GM23338 (cell line): ENCODE measurements around the gene ZNF219. TPM values are rescaled to one million over a fixed set of nuclear protein-coding genes. Genes with fewer than 3 reads are reported as not detected.

ENCODE experiments used
- ATAC-seq: fragments of 200-7000 bp; cut with Tn5 transposase; 3 replicates; pipeline ENCODE4 v1.9.1; 2020
- DNase-seq: peaks from one replicate; pipeline ENCODE4 v3.0.0-alpha.2; 2015; ENCODE audit warnings: low spot score
- H2AFZ ChIP-seq: fragments of 200-600 bp; sonication (generic); 2 replicates; pipeline ENCODE4 v1.8.0; 2016; ENCODE audit warnings: antibody characterized with exemption, mild to moderate bottlenecking, moderate library complexity
- H3F3A ChIP-seq: fragments of 200-600 bp; sonication (generic); replicated peaks from 2 replicates; pipeline ENCODE4 v1.8.0; 2017; ENCODE audit warnings: antibody characterized with exemption, mixed run types, low read depth
- H3K27ac ChIP-seq: fragments of 200-600 bp; sonication (generic); 2 replicates; pipeline ENCODE4 v1.6.1; 2016; ENCODE audit warnings: low read depth
- H3K27me3 ChIP-seq: fragments of 200-600 bp; sonication (generic); 2 replicates; pipeline ENCODE4 v1.8.0; 2016; ENCODE audit warnings: mild to moderate bottlenecking, mixed run types, moderate library complexity; ENCODE audit not compliant: insufficient read depth
- H3K36me3 ChIP-seq: fragments of 200-600 bp; sonication (generic); 2 replicates; pipeline ENCODE4 v1.8.0; 2016; ENCODE audit warnings: mild to moderate bottlenecking; ENCODE audit not compliant: insufficient read depth
- H3K4me1 ChIP-seq: fragments of 200-600 bp; sonication (generic); 2 replicates; pipeline ENCODE4 v1.8.0; 2016; ENCODE audit warnings: mild to moderate bottlenecking, moderate library complexity; ENCODE audit not compliant: insufficient read depth
- H3K4me2 ChIP-seq: fragments of 200-600 bp; sonication (generic); 2 replicates; pipeline ENCODE4 v1.7.1; 2017; ENCODE audit warnings: mixed run types
- H3K4me3 ChIP-seq: fragments of 200-600 bp; sonication (generic); 2 replicates; pipeline ENCODE4 v1.6.1; 2016; ENCODE audit warnings: mixed run types
- H3K79me2 ChIP-seq: fragments of 200-600 bp; sonication (generic); replicated peaks from 2 replicates; pipeline ENCODE4 v1.8.0; 2017; ENCODE audit warnings: mild to moderate bottlenecking; ENCODE audit not compliant: insufficient read depth
- H3K9me2 ChIP-seq: fragments of 200-600 bp; sonication (generic); 2 replicates; pipeline ENCODE4 v1.8.0; 2017; ENCODE audit not compliant: insufficient read depth
- H4K20me1 ChIP-seq: fragments of 200-600 bp; sonication (generic); replicated peaks from 2 replicates; pipeline ENCODE4 v1.8.0; 2017; ENCODE audit warnings: mild to moderate bottlenecking; ENCODE audit not compliant: insufficient read depth
- H3K27ac Mint-ChIP-seq: 2 replicates; pipeline ENCODE4 v1.8.0; 2020; ENCODE audit warnings: inconsistent platforms, mild to moderate bottlenecking, moderate library complexity, mixed read lengths
- H3K27me3 Mint-ChIP-seq: 3 replicates; pipeline ENCODE4 v1.8.0; 2022; ENCODE audit warnings: low read depth, mild to moderate bottlenecking, moderate library complexity, mixed read lengths, inconsistent platforms; ENCODE audit not compliant: insufficient read depth, poor library complexity
- H3K36me3 Mint-ChIP-seq: 3 replicates; pipeline ENCODE4 v1.8.0; 2021; ENCODE audit warnings: low read depth, mild to moderate bottlenecking, inconsistent platforms, moderate library complexity, mixed read lengths
- H3K4me1 Mint-ChIP-seq: 3 replicates; pipeline ENCODE4 v1.8.0; 2020; ENCODE audit warnings: mild to moderate bottlenecking, inconsistent platforms, mixed read lengths
- H3K4me3 Mint-ChIP-seq: 3 replicates; pipeline ENCODE4 v1.8.0; 2021; ENCODE audit warnings: moderate library complexity, mild to moderate bottlenecking, inconsistent platforms, mixed read lengths
- H3K9me3 Mint-ChIP-seq: 3 replicates; pipeline ENCODE4 v1.8.0; 2020; ENCODE audit warnings: moderate library complexity, mild to moderate bottlenecking, inconsistent platforms, mixed read lengths
- CREB1 ChIP-seq: fragments of 250-450 bp; sonication (Bioruptor Pico); IDR thresholded peaks from 2 replicates; pipeline ENCODE4 v1.5.0; 2020; ENCODE audit warnings: low read depth, mild to moderate bottlenecking, moderate library complexity
- EZH2 ChIP-seq: fragments of 200-600 bp; sonication (generic); IDR thresholded peaks from one replicate; pipeline ENCODE4 v1.8.0; 2017; ENCODE audit warnings: antibody characterized with exemption, mild to moderate bottlenecking, low read depth; ENCODE audit not compliant: unreplicated experiment
- JUNB ChIP-seq: IDR thresholded peaks from one replicate; pipeline ENCODE4 v1.6.1; 2016; ENCODE audit warnings: antibody characterized with exemption; ENCODE audit not compliant: unreplicated experiment
- NANOG ChIP-seq: IDR thresholded peaks from 2 replicates; pipeline ENCODE4 v1.6.1; 2016; ENCODE audit warnings: antibody characterized with exemption, borderline replicate concordance
- POLR2AphosphoS5 ChIP-seq: IDR thresholded peaks from 2 replicates; pipeline ENCODE4 v1.6.1; 2016; ENCODE audit warnings: antibody characterized with exemption, low read depth
- STAT1 ChIP-seq: IDR thresholded peaks from one replicate; pipeline ENCODE4 v1.6.1; 2016; ENCODE audit warnings: antibody characterized with exemption; ENCODE audit not compliant: unreplicated experiment
- ZNF331 ChIP-seq: fragments of 250-450 bp; sonication (Bioruptor Pico); IDR thresholded peaks from 2 replicates; pipeline ENCODE4 v1.5.0; 2020; ENCODE audit warnings: low read depth, mild to moderate bottlenecking, moderate library complexity
- polyA plus RNA-seq: library from polyadenylated mRNA; unstranded; fragments of >200 nt; fragmentation: Nextera tagmentation; extraction: Ambion mirVana; gene quantifications from 2 replicates; pipeline ENCODE4 v1.2.1, GENCODE V29; 2016
- total RNA-seq: library from RNA; depleted of rRNA; stranded (reverse); fragments of >200 nt; shearing (Covaris generic); gene quantifications from 2 replicates; pipeline ENCODE4 v1.2.3, GENCODE V29; 2014
- TF ChIP-seq, protein P1 (sequence below): IDR thresholded peaks from one replicate; pipeline ENCODE4 v1.6.1; 2018; ENCODE audit warnings: antibody characterized with exemption; ENCODE audit not compliant: unreplicated experiment
- TF ChIP-seq, protein P2 (sequence below), 2 experiments: fragments of 200-600 bp in 1 of 2; sonication (generic) in 1 of 2; conservative IDR thresholded peaks; 2 replicates each; pipeline versions ENCODE4 v1.5.1 to v1.6.1; 2016 to 2017; ENCODE audit warnings: antibody characterized with exemption in 2 of 2, low read depth in 2 of 2, mild to moderate bottlenecking in 2 of 2, moderate library complexity in 1 of 2
- TF ChIP-seq, protein P3 (sequence below): IDR thresholded peaks from 2 replicates; pipeline ENCODE4 v1.6.1; 2016; ENCODE audit warnings: antibody characterized with exemption

The ZNF219 gene
- total and polyA plus RNA-seq, 2 experiments from 2014 or later = 37.7 to 153 TPM

DNA sequence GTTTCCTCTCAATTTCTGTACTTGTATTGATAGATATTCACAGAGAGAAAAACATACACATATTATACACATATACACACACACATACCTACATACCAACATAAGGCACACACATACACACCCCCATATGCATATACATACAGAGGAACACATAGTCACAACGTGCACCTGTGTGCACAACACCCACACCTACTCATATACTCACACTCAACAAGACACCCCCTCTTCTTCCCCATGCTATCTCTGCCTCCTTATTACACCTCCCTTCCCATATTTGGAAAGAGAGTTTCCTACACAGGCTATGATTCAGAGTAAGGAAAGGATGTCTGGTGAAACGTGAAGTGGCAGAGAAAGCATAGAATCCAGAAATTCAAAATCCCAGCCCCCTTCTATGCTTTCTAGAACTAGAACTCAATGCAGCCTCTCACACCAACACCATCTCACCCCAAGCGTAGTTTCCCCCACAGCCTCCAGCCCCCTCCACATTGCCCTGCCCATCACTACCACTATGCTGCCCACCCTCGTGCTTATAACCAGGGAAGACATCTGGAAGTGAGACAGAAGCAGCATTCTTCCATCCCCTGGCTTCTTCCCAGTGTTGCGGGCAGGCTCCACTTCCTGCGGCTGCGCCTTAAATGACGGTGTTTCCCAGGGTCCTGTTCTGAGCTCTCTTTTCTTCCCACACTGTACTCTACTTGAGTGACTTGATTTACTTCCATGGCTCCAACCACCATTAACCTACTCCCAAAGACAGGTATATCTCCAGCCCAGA, 38.4 kb downstream of the ZNF219 start:
- Histone ChIP-seq H3F3A (no peaks in the 10 kb centered on the region), H3K79me2 (no peaks in the 10 kb centered on the region), H3K4me1 (peaks cover 6% of the 10 kb centered on the region; the same call in 1 of the 2 replicates), H3K9me2 (no peaks in the 10 kb centered on the region), H3K4me3 (no peak overlapping the region), H3K4me2 (no peak overlapping the region), H3K27ac (no peak overlapping the region), H4K20me1 (no peaks in the 10 kb centered on the region), H3K36me3 (no peaks in the 10 kb centered on the region), H2AFZ (no peak overlapping the region), H3K27me3 (no peaks in the 10 kb centered on the region)
- H3K4me1 Mint-ChIP-seq = peaks cover 13% of the 10 kb centered on the region; the same call in 2 of the 3 replicates
- H3K27ac Mint-ChIP-seq = no peak overlapping the region
- H3K27me3 Mint-ChIP-seq = peaks cover 5% of the 10 kb centered on the region
- DNase-seq = no peak
- no peak for ATAC-seq
- H3K36me3 Mint-ChIP-seq = no peaks in the 10 kb centered on the region
- no peaks in the 10 kb centered on the region for H3K9me3 Mint-ChIP-seq
- H3K4me3 Mint-ChIP-seq = no peak overlapping the region
- TF ChIP-seq, protein P1, sequence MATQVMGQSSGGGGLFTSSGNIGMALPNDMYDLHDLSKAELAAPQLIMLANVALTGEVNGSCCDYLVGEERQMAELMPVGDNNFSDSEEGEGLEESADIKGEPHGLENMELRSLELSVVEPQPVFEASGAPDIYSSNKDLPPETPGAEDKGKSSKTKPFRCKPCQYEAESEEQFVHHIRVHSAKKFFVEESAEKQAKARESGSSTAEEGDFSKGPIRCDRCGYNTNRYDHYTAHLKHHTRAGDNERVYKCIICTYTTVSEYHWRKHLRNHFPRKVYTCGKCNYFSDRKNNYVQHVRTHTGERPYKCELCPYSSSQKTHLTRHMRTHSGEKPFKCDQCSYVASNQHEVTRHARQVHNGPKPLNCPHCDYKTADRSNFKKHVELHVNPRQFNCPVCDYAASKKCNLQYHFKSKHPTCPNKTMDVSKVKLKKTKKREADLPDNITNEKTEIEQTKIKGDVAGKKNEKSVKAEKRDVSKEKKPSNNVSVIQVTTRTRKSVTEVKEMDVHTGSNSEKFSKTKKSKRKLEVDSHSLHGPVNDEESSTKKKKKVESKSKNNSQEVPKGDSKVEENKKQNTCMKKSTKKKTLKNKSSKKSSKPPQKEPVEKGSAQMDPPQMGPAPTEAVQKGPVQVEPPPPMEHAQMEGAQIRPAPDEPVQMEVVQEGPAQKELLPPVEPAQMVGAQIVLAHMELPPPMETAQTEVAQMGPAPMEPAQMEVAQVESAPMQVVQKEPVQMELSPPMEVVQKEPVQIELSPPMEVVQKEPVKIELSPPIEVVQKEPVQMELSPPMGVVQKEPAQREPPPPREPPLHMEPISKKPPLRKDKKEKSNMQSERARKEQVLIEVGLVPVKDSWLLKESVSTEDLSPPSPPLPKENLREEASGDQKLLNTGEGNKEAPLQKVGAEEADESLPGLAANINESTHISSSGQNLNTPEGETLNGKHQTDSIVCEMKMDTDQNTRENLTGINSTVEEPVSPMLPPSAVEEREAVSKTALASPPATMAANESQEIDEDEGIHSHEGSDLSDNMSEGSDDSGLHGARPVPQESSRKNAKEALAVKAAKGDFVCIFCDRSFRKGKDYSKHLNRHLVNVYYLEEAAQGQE = no peak
- TF ChIP-seq JUNB (no peak), STAT1 (no peak), POLR2AphosphoS5 (no peak), ZNF331 (CRISPR knock-in tag) (no peak), CREB1 (CRISPR knock-in tag) (no peak), NANOG (no peak), EZH2 (no peak)
- TF ChIP-seq, protein P2, sequence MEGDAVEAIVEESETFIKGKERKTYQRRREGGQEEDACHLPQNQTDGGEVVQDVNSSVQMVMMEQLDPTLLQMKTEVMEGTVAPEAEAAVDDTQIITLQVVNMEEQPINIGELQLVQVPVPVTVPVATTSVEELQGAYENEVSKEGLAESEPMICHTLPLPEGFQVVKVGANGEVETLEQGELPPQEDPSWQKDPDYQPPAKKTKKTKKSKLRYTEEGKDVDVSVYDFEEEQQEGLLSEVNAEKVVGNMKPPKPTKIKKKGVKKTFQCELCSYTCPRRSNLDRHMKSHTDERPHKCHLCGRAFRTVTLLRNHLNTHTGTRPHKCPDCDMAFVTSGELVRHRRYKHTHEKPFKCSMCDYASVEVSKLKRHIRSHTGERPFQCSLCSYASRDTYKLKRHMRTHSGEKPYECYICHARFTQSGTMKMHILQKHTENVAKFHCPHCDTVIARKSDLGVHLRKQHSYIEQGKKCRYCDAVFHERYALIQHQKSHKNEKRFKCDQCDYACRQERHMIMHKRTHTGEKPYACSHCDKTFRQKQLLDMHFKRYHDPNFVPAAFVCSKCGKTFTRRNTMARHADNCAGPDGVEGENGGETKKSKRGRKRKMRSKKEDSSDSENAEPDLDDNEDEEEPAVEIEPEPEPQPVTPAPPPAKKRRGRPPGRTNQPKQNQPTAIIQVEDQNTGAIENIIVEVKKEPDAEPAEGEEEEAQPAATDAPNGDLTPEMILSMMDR (conservative IDR thresholded peaks at IDR 0.05; ENCODE audit: low read depth in 2 of 2) = no peak
- TF ChIP-seq, protein P3, sequence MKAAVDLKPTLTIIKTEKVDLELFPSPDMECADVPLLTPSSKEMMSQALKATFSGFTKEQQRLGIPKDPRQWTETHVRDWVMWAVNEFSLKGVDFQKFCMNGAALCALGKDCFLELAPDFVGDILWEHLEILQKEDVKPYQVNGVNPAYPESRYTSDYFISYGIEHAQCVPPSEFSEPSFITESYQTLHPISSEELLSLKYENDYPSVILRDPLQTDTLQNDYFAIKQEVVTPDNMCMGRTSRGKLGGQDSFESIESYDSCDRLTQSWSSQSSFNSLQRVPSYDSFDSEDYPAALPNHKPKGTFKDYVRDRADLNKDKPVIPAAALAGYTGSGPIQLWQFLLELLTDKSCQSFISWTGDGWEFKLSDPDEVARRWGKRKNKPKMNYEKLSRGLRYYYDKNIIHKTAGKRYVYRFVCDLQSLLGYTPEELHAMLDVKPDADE = no peak
